ENCODE results near the gene PRSS27.

The PRSS27 gene

GRCh38 chr16:2664574-2664982 is 55.4 kb downstream of the PRSS27 start:
- H3K4me1 ChIP-seq (ENCODE audit: insufficient read depth, low read length, severe bottlenecking) = no peaks in the 10 kb centered on the region
- H3K9ac ChIP-seq (ENCODE audit: low read length) = no peak overlapping the region
- no peaks in the 10 kb centered on the region for H4K20me1 ChIP-seq (ENCODE audit: insufficient read depth, low read length)
- no peaks in the 10 kb centered on the region for H3K27me3 ChIP-seq (ENCODE audit: insufficient read depth, low read length)
- TF ChIP-seq EZH2 (IDR thresholded peaks at IDR 0.05; ENCODE audit: borderline replicate concordance, low read length) (no peak), CTCF (IDR thresholded peaks at IDR 0.05; ENCODE audit: low read length) (no peak)
- 0 out of 2 replicates have a peak, but pooled peaks cover 4% of the 10 kb centered on the region for H3K36me3 ChIP-seq (ENCODE audit: insufficient read depth, low read length)
- H3K4me2 ChIP-seq (ENCODE audit: low read length) = no peak overlapping the region
- no peaks in the 10 kb centered on the region for H3K79me2 ChIP-seq (ENCODE audit: insufficient read depth, low read length)
- no peak overlapping the region for H3K4me3 ChIP-seq (ENCODE audit: low read depth, low read length, poor library complexity, severe bottlenecking)
- no peaks in the 10 kb centered on the region for H3F3A ChIP-seq (ENCODE audit: insufficient read depth, low read length)
- no peak overlapping the region for H3K27ac ChIP-seq (ENCODE audit: low read depth, low read length, poor library complexity, severe bottlenecking)
- no peaks in the 10 kb centered on the region for H3K9me3 ChIP-seq (ENCODE audit: low read length)
- no peaks in the 10 kb centered on the region for H3K9me2 ChIP-seq (ENCODE audit: low read depth, low read length)
- H2AFZ ChIP-seq (ENCODE audit: low read length) = no peak overlapping the region

GRCh38 chr16:2663553-2664546 is 56.2 kb downstream of the PRSS27 start:
- Histone ChIP-seq H4K20me1 (ENCODE audit: insufficient read depth, low read length) (no peaks in the 10 kb centered on the region), H3K27me3 (ENCODE audit: insufficient read depth, low read length) (no peaks in the 10 kb centered on the region), H3F3A (ENCODE audit: insufficient read depth, low read length) (no peaks in the 10 kb centered on the region), H3K27ac (ENCODE audit: low read depth, low read length, poor library complexity, severe bottlenecking) (no peak overlapping the region), H3K4me3 (ENCODE audit: low read depth, low read length, poor library complexity, severe bottlenecking) (no peak overlapping the region), H2AFZ (ENCODE audit: low read length) (no peak overlapping the region), H3K4me2 (ENCODE audit: low read length) (no peak overlapping the region), H3K9ac (ENCODE audit: low read length) (no peak overlapping the region), H3K9me3 (ENCODE audit: low read length) (no peaks in the 10 kb centered on the region), H3K9me2 (ENCODE audit: low read depth, low read length) (no peaks in the 10 kb centered on the region), H3K4me1 (ENCODE audit: insufficient read depth, low read length, severe bottlenecking) (no peaks in the 10 kb centered on the region), H3K36me3 (ENCODE audit: insufficient read depth, low read length) (0 out of 2 replicates have a peak, but pooled peaks cover 3% of the 10 kb centered on the region), H3K79me2 (ENCODE audit: insufficient read depth, low read length) (no peaks in the 10 kb centered on the region)
- TF ChIP-seq CTCF (IDR thresholded peaks at IDR 0.05; ENCODE audit: low read length) (no peak), EZH2 (IDR thresholded peaks at IDR 0.05; ENCODE audit: borderline replicate concordance, low read length) (no peak)
